HepG2 (cell line): Measurements from ENCODE around the gene PPP4R1. TPM values are rescaled to one million over a fixed set of nuclear protein-coding genes. Genes with fewer than 3 reads are reported as not detected.
A peak's percentile ranks its signal among the peaks of the same experiment; 100 is the strongest.

Experiments used
- EP300 ChIP-seq, 3 experiments: sonication (generic) in 1 of 3; formaldehyde crosslinking in 1 of 3; IDR thresholded peaks; 2 replicates each; pipeline versions ENCODE4 v1.5.1 to v1.6.1; 2011 to 2020; ENCODE audit warnings: low read depth in 2 of 3, low read length in 2 of 3, borderline replicate concordance in 1 of 3, improper control_type of control experiment in 1 of 3, mild to moderate bottlenecking in 1 of 3, missing genetic modification reagents in 1 of 3, moderate library complexity in 1 of 3
- FOXA1 ChIP-seq, 2 experiments: fragments of 450-650 bp in 1 of 2; sonication (generic) in 1 of 2; formaldehyde crosslinking in 1 of 2; IDR thresholded peaks; 2 replicates each; pipeline versions ENCODE4 v1.4.0 to v1.6.1; 2016 to 2020; ENCODE audit warnings: missing genetic modification reagents in 1 of 2
- FOXA3 ChIP-seq: IDR thresholded peaks from 2 replicates; pipeline ENCODE4 v1.6.1; 2016; ENCODE audit warnings: missing genetic modification reagents, missing compliant biosample characterization
- GFI1 ChIP-seq: sonication (generic); formaldehyde crosslinking; IDR thresholded peaks from 2 replicates; pipeline ENCODE4 v1.5.0; 2020; ENCODE audit warnings: missing genetic modification reagents, mild to moderate bottlenecking, borderline replicate concordance
- HNF4A ChIP-seq: sonication (generic); formaldehyde crosslinking; IDR thresholded peaks from 2 replicates; pipeline ENCODE4 v1.4.0; 2020; ENCODE audit warnings: missing genetic modification reagents
- MTA1 ChIP-seq: sonication (generic); formaldehyde crosslinking; IDR thresholded peaks from 2 replicates; pipeline ENCODE4 v1.4.0; 2020; ENCODE audit warnings: missing genetic modification reagents, mild to moderate bottlenecking, borderline replicate concordance
- NR2F1 ChIP-seq, 2 experiments: fragments of 450-650 bp in 1 of 2; formaldehyde crosslinking in 1 of 2; IDR thresholded peaks; 2 replicates each; pipeline versions ENCODE4 v1.5.0 to v1.6.1; 2016 to 2020; ENCODE audit warnings: mild to moderate bottlenecking in 1 of 2, missing compliant biosample characterization in 1 of 2, missing genetic modification reagents in 1 of 2, moderate library complexity in 1 of 2
- POGZ ChIP-seq: sonication (generic); formaldehyde crosslinking; IDR thresholded peaks from 2 replicates; pipeline ENCODE4 v1.4.0; 2020; ENCODE audit warnings: mild to moderate bottlenecking, missing genetic modification reagents
- PPARG ChIP-seq: conservative IDR thresholded peaks from 2 replicates; pipeline ENCODE4 v1.6.1; 2016; ENCODE audit warnings: missing biosample characterization, missing genetic modification reagents
- SALL1 ChIP-seq: sonication (generic); formaldehyde crosslinking; IDR thresholded peaks from 2 replicates; pipeline ENCODE4 v1.8.0; 2022; ENCODE audit warnings: mild to moderate bottlenecking, missing genetic modification reagents
- SP2 ChIP-seq: sonication (generic); formaldehyde crosslinking; IDR thresholded peaks from 2 replicates; pipeline ENCODE4 v1.5.1; 2020; ENCODE audit warnings: mild to moderate bottlenecking, missing genetic modification reagents
- ZIK1 ChIP-seq: sonication (generic); formaldehyde crosslinking; IDR thresholded peaks from 2 replicates; pipeline ENCODE4 v1.5.0; 2020; ENCODE audit warnings: mild to moderate bottlenecking, low read depth, missing genetic modification reagents, borderline replicate concordance
- ZMYM2 ChIP-seq: sonication (generic); formaldehyde crosslinking; IDR thresholded peaks from 2 replicates; pipeline ENCODE4 v1.8.0; 2022; ENCODE audit warnings: mild to moderate bottlenecking, missing genetic modification reagents
- ZNF7 ChIP-seq: IDR thresholded peaks from 2 replicates; pipeline ENCODE4 v1.6.1; 2016; ENCODE audit warnings: missing biosample characterization, missing genetic modification reagents
- ZNF724P ChIP-seq: sonication (generic); formaldehyde crosslinking; IDR thresholded peaks from 2 replicates; pipeline ENCODE4 v1.8.0; 2022; ENCODE audit warnings: missing genetic modification reagents, borderline replicate concordance
- polyA plus RNA-seq, 8 experiments: library from polyadenylated mRNA; depleted of rRNA in 3 of 8; stranded (reverse) in 7 of 8; unstranded in 1 of 8; fragments of >200 nt; fragmentation: Illumina TruSeq in 4 of 8; extraction: Trizol in 4 of 8; gene quantifications; 2 replicates each; pipeline versions ENCODE4 v1.2.1 to v1.2.3, GENCODE V29; 2011 to 2016; ENCODE audit warnings: low read depth in 4 of 8, missing spikeins in 1 of 8, mixed read lengths in 1 of 8; ENCODE audit not compliant: insufficient read depth in 1 of 8
- total RNA-seq, 5 experiments: library from RNA; depleted of rRNA; stranded (reverse); fragments of >200 nt; fragmentation: Illumina TruSeq; extraction: Trizol; gene quantifications; 2 replicates each; pipeline ENCODE4 v1.2.3, GENCODE V29; 2016; ENCODE audit warnings: low read depth in 1 of 5
- TF ChIP-seq, protein P1 (sequence below): sonication (generic); formaldehyde crosslinking; IDR thresholded peaks from 2 replicates; pipeline ENCODE4 v1.5.0; 2020; ENCODE audit warnings: mild to moderate bottlenecking, missing genetic modification reagents
- TF ChIP-seq, protein P2 (sequence below): sonication (generic); formaldehyde crosslinking; IDR thresholded peaks from 2 replicates; pipeline ENCODE4 v1.4.0; 2020; ENCODE audit warnings: missing genetic modification reagents
- TF ChIP-seq, protein P3 (sequence below): IDR thresholded peaks from 2 replicates; pipeline ENCODE4 v1.4.0; 2020; ENCODE audit warnings: mild to moderate bottlenecking, missing genetic modification reagents
- TF ChIP-seq, protein P4 (sequence below): IDR thresholded peaks from 2 replicates; pipeline ENCODE4 v1.6.1; 2016

PPP4R1 gene
- total and polyA plus RNA-seq, 2 of the 13 experiments (the other 11 are each of a cell fraction or from before 2014, with no cell fraction given): 66.5 to 72.4 TPM

DNA sequence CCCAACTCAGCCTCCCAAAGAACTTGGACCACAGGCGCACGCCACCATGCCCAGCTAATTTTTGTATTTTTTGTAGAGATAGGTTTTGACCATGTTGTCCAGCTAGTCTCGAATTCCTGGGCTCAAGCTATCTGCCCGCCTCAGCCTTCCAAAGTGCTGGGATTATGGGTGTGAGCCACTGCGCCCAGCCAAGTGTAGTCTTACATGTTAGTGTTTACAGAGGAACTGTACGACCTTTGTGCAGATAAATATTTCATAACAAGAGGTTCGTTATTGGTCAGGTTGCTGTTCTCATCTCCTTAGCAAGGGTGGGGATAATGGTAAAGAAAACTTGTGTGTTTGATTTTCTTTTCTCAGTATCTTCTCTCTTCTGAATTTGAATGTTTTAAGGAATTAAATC, 92.6 kb downstream of the PPP4R1 start (continued):
- TF ChIP-seq, protein P1, sequence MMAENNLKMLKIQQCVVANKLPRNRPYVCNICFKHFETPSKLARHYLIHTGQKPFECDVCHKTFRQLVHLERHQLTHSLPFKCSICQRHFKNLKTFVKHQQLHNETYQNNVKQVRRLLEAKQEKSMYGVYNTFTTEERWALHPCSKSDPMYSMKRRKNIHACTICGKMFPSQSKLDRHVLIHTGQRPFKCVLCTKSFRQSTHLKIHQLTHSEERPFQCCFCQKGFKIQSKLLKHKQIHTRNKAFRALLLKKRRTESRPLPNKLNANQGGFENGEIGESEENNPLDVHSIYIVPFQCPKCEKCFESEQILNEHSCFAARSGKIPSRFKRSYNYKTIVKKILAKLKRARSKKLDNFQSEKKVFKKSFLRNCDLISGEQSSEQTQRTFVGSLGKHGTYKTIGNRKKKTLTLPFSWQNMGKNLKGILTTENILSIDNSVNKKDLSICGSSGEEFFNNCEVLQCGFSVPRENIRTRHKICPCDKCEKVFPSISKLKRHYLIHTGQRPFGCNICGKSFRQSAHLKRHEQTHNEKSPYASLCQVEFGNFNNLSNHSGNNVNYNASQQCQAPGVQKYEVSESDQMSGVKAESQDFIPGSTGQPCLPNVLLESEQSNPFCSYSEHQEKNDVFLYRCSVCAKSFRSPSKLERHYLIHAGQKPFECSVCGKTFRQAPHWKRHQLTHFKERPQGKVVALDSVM (CRISPR knock-in tag): peak; percentile 56; the same call in 1 of the 2 replicates
- TF ChIP-seq, protein P2, sequence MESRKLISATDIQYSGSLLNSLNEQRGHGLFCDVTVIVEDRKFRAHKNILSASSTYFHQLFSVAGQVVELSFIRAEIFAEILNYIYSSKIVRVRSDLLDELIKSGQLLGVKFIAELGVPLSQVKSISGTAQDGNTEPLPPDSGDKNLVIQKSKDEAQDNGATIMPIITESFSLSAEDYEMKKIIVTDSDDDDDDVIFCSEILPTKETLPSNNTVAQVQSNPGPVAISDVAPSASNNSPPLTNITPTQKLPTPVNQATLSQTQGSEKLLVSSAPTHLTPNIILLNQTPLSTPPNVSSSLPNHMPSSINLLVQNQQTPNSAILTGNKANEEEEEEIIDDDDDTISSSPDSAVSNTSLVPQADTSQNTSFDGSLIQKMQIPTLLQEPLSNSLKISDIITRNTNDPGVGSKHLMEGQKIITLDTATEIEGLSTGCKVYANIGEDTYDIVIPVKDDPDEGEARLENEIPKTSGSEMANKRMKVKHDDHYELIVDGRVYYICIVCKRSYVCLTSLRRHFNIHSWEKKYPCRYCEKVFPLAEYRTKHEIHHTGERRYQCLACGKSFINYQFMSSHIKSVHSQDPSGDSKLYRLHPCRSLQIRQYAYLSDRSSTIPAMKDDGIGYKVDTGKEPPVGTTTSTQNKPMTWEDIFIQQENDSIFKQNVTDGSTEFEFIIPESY (CRISPR knock-in tag): 0 out of 2 replicates have a peak, but pooled peaks have one; percentile 49
- TF ChIP-seq SALL1 (CRISPR knock-in tag) (peak; percentile 21; the same call in 1 of the 2 replicates), ZMYM2 (CRISPR knock-in tag) (0 out of 2 replicates have a peak, but pooled peaks have one; percentile 27), FOXA1 (IDR thresholded peaks at IDR 0.05) (no peak), FOXA1 (CRISPR knock-in tag; IDR thresholded peaks at IDR 0.05) (peak; percentile 68), ZIK1 (CRISPR knock-in tag) (no peak), EP300 (IDR thresholded peaks at IDR 0.05; ENCODE audit: low read depth in 2 of 2, low read length in 2 of 2) (no peak; a peak in 1 of 4 replicates), EP300 (CRISPR knock-in tag; IDR thresholded peaks at IDR 0.05; ENCODE audit: borderline replicate concordance) (no peak), SP2 (CRISPR knock-in tag) (no peak), NR2F1 (CRISPR knock-in tag; IDR thresholded peaks at IDR 0.05) (no peak), PPARG (peak; percentile 89), GFI1 (CRISPR knock-in tag) (no peak), ZNF724P (no peak), ZNF7 (CRISPR knock-in tag) (no peak), POGZ (CRISPR knock-in tag) (peak; percentile 57; the same call in 1 of the 2 replicates), FOXA3 (CRISPR knock-in tag) (peak; percentile 58; the same call in 1 of the 2 replicates), HNF4A (CRISPR knock-in tag) (peak; percentile 73), MTA1 (CRISPR knock-in tag) (no peak)
- TF ChIP-seq, protein P3, sequence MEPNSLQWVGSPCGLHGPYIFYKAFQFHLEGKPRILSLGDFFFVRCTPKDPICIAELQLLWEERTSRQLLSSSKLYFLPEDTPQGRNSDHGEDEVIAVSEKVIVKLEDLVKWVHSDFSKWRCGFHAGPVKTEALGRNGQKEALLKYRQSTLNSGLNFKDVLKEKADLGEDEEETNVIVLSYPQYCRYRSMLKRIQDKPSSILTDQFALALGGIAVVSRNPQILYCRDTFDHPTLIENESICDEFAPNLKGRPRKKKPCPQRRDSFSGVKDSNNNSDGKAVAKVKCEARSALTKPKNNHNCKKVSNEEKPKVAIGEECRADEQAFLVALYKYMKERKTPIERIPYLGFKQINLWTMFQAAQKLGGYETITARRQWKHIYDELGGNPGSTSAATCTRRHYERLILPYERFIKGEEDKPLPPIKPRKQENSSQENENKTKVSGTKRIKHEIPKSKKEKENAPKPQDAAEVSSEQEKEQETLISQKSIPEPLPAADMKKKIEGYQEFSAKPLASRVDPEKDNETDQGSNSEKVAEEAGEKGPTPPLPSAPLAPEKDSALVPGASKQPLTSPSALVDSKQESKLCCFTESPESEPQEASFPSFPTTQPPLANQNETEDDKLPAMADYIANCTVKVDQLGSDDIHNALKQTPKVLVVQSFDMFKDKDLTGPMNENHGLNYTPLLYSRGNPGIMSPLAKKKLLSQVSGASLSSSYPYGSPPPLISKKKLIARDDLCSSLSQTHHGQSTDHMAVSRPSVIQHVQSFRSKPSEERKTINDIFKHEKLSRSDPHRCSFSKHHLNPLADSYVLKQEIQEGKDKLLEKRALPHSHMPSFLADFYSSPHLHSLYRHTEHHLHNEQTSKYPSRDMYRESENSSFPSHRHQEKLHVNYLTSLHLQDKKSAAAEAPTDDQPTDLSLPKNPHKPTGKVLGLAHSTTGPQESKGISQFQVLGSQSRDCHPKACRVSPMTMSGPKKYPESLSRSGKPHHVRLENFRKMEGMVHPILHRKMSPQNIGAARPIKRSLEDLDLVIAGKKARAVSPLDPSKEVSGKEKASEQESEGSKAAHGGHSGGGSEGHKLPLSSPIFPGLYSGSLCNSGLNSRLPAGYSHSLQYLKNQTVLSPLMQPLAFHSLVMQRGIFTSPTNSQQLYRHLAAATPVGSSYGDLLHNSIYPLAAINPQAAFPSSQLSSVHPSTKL (CRISPR knock-in tag): 0 out of 2 replicates have a peak, but pooled peaks have one; percentile 30
- TF ChIP-seq, protein P4, sequence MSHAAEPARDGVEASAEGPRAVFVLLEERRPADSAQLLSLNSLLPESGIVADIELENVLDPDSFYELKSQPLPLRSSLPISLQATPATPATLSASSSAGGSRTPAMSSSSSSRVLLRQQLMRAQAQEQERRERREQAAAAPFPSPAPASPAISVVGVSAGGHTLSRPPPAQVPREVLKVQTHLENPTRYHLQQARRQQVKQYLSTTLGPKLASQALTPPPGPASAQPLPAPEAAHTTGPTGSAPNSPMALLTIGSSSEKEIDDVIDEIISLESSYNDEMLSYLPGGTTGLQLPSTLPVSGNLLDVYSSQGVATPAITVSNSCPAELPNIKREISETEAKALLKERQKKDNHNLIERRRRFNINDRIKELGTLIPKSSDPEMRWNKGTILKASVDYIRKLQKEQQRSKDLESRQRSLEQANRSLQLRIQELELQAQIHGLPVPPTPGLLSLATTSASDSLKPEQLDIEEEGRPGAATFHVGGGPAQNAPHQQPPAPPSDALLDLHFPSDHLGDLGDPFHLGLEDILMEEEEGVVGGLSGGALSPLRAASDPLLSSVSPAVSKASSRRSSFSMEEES (CRISPR knock-in tag): no peak
